H9 (cell line): ENCODE results near the gene TBX21. TPM values are rescaled to one million over a fixed set of nuclear protein-coding genes. Genes with fewer than 3 reads are reported as not detected.

Experiments
- DNase-seq: peaks from one replicate; pipeline ENCODE4 v3.0.0-alpha.2; 2017
- H2AFZ ChIP-seq: one replicate; pipeline ENCODE4 v1.6.1; 2013; ENCODE audit warnings: mild to moderate bottlenecking, low read length, control low read depth, moderate library complexity
- H2AK5ac ChIP-seq: 2 replicates; pipeline ENCODE4 v1.6.1; 2013; ENCODE audit warnings: low read length, control low read depth, mixed read lengths; ENCODE audit not compliant: insufficient read length
- H2BK120ac ChIP-seq: one replicate; pipeline ENCODE4 v1.6.1; 2013; ENCODE audit warnings: low read depth, mild to moderate bottlenecking, low read length, control low read depth, inconsistent platforms; ENCODE audit not compliant: poor library complexity, severe bottlenecking
- H2BK12ac ChIP-seq: 2 replicates; pipeline ENCODE4 v1.6.1; 2013; ENCODE audit warnings: low read length, control low read depth, mixed read lengths, low read depth; ENCODE audit not compliant: insufficient read length
- H2BK15ac ChIP-seq: 2 replicates; pipeline ENCODE4 v1.6.1; 2013; ENCODE audit warnings: low read depth, low read length, control low read depth
- H2BK20ac ChIP-seq: one replicate; pipeline ENCODE4 v1.6.1; 2013; ENCODE audit warnings: low read depth, mild to moderate bottlenecking, low read length, control low read depth, inconsistent platforms; ENCODE audit not compliant: poor library complexity, severe bottlenecking
- H2BK5ac ChIP-seq: 2 replicates; pipeline ENCODE4 v1.6.1; 2013; ENCODE audit warnings: low read length, control low read depth, mixed read lengths; ENCODE audit not compliant: insufficient read length
- H3K14ac ChIP-seq: 2 replicates; pipeline ENCODE4 v1.6.1; 2013; ENCODE audit warnings: low read length, control low read depth; ENCODE audit not compliant: insufficient read depth
- H3K18ac ChIP-seq: 2 replicates; pipeline ENCODE4 v1.6.1; 2013; ENCODE audit warnings: low read depth, mild to moderate bottlenecking, mixed read lengths, low read length, control low read depth; ENCODE audit not compliant: insufficient read length
- H3K23ac ChIP-seq: 2 replicates; pipeline ENCODE4 v1.6.1; 2013; ENCODE audit warnings: low read length, control low read depth, mixed read lengths, low read depth; ENCODE audit not compliant: insufficient read length
- H3K23me2 ChIP-seq: 2 replicates; pipeline ENCODE4 v1.6.1; 2013; ENCODE audit warnings: low read depth, mild to moderate bottlenecking, mixed read lengths, low read length, control low read depth; ENCODE audit not compliant: insufficient read length, poor library complexity, severe bottlenecking
- H3K27ac ChIP-seq: 2 replicates; pipeline ENCODE4 v1.5.1; 2013; ENCODE audit warnings: low read length, control low read depth, mixed read lengths, low read depth; ENCODE audit not compliant: insufficient read length
- H3K27me3 ChIP-seq: 2 replicates; pipeline ENCODE4 v1.6.1; 2013; ENCODE audit warnings: low read length, control low read depth, inconsistent platforms; ENCODE audit not compliant: insufficient read depth
- H3K4ac ChIP-seq: 2 replicates; pipeline ENCODE4 v1.6.1; 2013; ENCODE audit warnings: low read depth, mild to moderate bottlenecking, control low read depth, inconsistent platforms, low read length, moderate library complexity
- H3K4me1 ChIP-seq: 2 replicates; pipeline ENCODE4 v1.6.1; 2013; ENCODE audit warnings: low read length, control low read depth, inconsistent platforms; ENCODE audit not compliant: insufficient read depth
- H3K4me2 ChIP-seq: 2 replicates; pipeline ENCODE4 v1.6.1; 2013; ENCODE audit warnings: low read length, control low read depth, mixed read lengths; ENCODE audit not compliant: insufficient read length, insufficient read depth
- H3K56ac ChIP-seq: 2 replicates; pipeline ENCODE4 v1.6.1; 2013; ENCODE audit warnings: low read depth, mild to moderate bottlenecking, mixed read lengths, low read length, control low read depth; ENCODE audit not compliant: insufficient read length
- H3K79me1 ChIP-seq: 2 replicates; pipeline ENCODE4 v1.6.1; 2013; ENCODE audit warnings: low read depth, mild to moderate bottlenecking, moderate library complexity, low read length, control low read depth, inconsistent platforms; ENCODE audit not compliant: insufficient read depth, poor library complexity, severe bottlenecking
- H3K79me2 ChIP-seq: 2 replicates; pipeline ENCODE4 v1.6.1; 2013; ENCODE audit warnings: low read length, control low read depth, inconsistent platforms; ENCODE audit not compliant: insufficient read depth
- H3K9ac ChIP-seq: 2 replicates; pipeline ENCODE4 v1.6.1; 2013; ENCODE audit warnings: low read length, control low read depth, mixed read lengths; ENCODE audit not compliant: insufficient read length; ENCODE audit errors: extremely low read depth
- H3K9me3 ChIP-seq: one replicate; pipeline ENCODE4 v1.6.1; 2013; ENCODE audit warnings: low read depth, low read length, inconsistent platforms; ENCODE audit not compliant: control insufficient read depth
- H3T11ph ChIP-seq: one replicate; pipeline ENCODE4 v1.6.1; 2013; ENCODE audit warnings: mild to moderate bottlenecking, low read length, control low read depth, inconsistent platforms
- H4K20me1 ChIP-seq: one replicate; pipeline ENCODE4 v1.6.1; 2013; ENCODE audit not compliant: control insufficient read depth, insufficient read length, insufficient read depth
- H4K5ac ChIP-seq: 2 replicates; pipeline ENCODE4 v1.6.1; 2013; ENCODE audit warnings: low read depth, mild to moderate bottlenecking, mixed read lengths, low read length, control low read depth; ENCODE audit not compliant: insufficient read length
- H4K8ac ChIP-seq: replicated peaks from 2 replicates; pipeline ENCODE4 v1.6.1; 2013; ENCODE audit warnings: low read length, control low read depth, mixed read lengths, low read depth; ENCODE audit not compliant: insufficient read length
- H4K91ac ChIP-seq: 2 replicates; pipeline ENCODE4 v1.6.1; 2013; ENCODE audit warnings: low read depth, mild to moderate bottlenecking, moderate library complexity, mixed read lengths, low read length, control low read depth; ENCODE audit not compliant: insufficient read length
- H3K27ac Mint-ChIP-seq, 3 experiments: 2 replicates in 2 of 3; 3 replicates in 1 of 3; pipeline ENCODE4 v1.8.0; 2020 to 2021; ENCODE audit warnings: mixed read lengths in 3 of 3, mild to moderate bottlenecking in 1 of 3, moderate library complexity in 1 of 3
- H3K27me3 Mint-ChIP-seq: 2 replicates; pipeline ENCODE4 v1.8.0; 2021; ENCODE audit warnings: low read depth, mild to moderate bottlenecking, moderate library complexity, mixed read lengths
- H3K36me3 Mint-ChIP-seq, 3 experiments: 2 replicates in 2 of 3; 3 replicates in 1 of 3; pipeline ENCODE4 v1.8.0; 2020 to 2021; ENCODE audit warnings: low read depth in 3 of 3, mixed read lengths in 3 of 3; ENCODE audit not compliant: insufficient read depth in 1 of 3
- H3K4me1 Mint-ChIP-seq, 2 experiments: 2 replicates each; pipeline ENCODE4 v1.8.0; 2020; ENCODE audit warnings: mixed read lengths in 2 of 2
- H3K4me3 Mint-ChIP-seq, 2 experiments: 2 replicates in 1 of 2; 3 replicates in 1 of 2; pipeline ENCODE4 v1.8.0; 2020 to 2021; ENCODE audit warnings: mild to moderate bottlenecking in 2 of 2, mixed read lengths in 2 of 2, moderate library complexity in 1 of 2
- H3K9me3 Mint-ChIP-seq, 2 experiments: 2 replicates in 1 of 2; 3 replicates in 1 of 2; pipeline ENCODE4 v1.8.0; 2020; ENCODE audit warnings: mild to moderate bottlenecking in 2 of 2, mixed read lengths in 2 of 2, moderate library complexity in 1 of 2
- CTCF ChIP-seq: fragments of 200-600 bp; sonication (generic); conservative IDR thresholded peaks from 3 replicates; pipeline ENCODE4 v1.8.0; 2021; ENCODE audit warnings: antibody characterized with exemption, mild to moderate bottlenecking
- WGBS: extraction: QIAGEN DNeasy Blood & Tissue Kit; methylation state at CpG from one replicate; pipeline ENCODE4 v1.1.7; 2013; ENCODE audit warnings: missing lambda C conversion rate, low lambda C conversion rate, mixed read lengths; ENCODE audit not compliant: insufficient read length; ENCODE audit errors: extremely low coverage; 5-methylcytosine and 5-hydroxymethylcytosine counted together
- total RNA-seq: library from RNA; stranded (reverse); gene quantifications from 2 replicates; pipeline ENCODE4 v1.2.1, GENCODE V29; 2021

Gene TBX21
- total RNA-seq, 1 experiment from 2014 or later = not detected

- peaks cover 14% of the 10 kb centered on the region for H3K23me2 ChIP-seq
- DNase-seq = peak; percentile 71
- TF ChIP-seq CTCF = no peak
- no peak overlapping the region for H4K8ac ChIP-seq
- no peak overlapping the region for H2BK5ac ChIP-seq
- no peaks in the 10 kb centered on the region for H3K79me1 ChIP-seq
- H4K5ac ChIP-seq = no peak overlapping the region
- peaks cover 2% of the 10 kb centered on the region; the same call in 1 of the 2 replicates for H3K27me3 Mint-ChIP-seq
- H3K79me2 ChIP-seq = no peaks in the 10 kb centered on the region
- no peak overlapping the region for H3K56ac ChIP-seq
- H2AFZ ChIP-seq = no peak overlapping the region
- H3K9ac ChIP-seq = no peak overlapping the region
- H3T11ph ChIP-seq = no peak overlapping the region
- peaks cover 23 to 39% of the 10 kb centered on the region in 2 experiments for H3K4me1 Mint-ChIP-seq
- H2AK5ac ChIP-seq = no peak overlapping the region
- H2BK12ac ChIP-seq = no peak overlapping the region
- H3K14ac ChIP-seq = no peak overlapping the region
- H3K4me2 ChIP-seq = peak overlapping the region; percentile 57
- no peak overlapping the region for H2BK120ac ChIP-seq
- H3K4ac ChIP-seq = no peak overlapping the region
- H4K91ac ChIP-seq = no peak overlapping the region
- peaks cover 14% of the 10 kb centered on the region; the same call in 1 of the 2 replicates for H3K4me1 ChIP-seq
- H3K23ac ChIP-seq = no peak overlapping the region
- no peak overlapping the region for H3K27ac ChIP-seq
- peak overlapping the region in 1 of 3 experiments; percentile 4; a peak in 1 of 7 replicates for H3K27ac Mint-ChIP-seq
- H4K20me1 ChIP-seq = no peaks in the 10 kb centered on the region
- WGBS = no CpG with 5 or more reads among the region's 47 CpGs
- no peaks in the 10 kb centered on the region for H3K27me3 ChIP-seq
- H3K9me3 ChIP-seq = no peaks in the 10 kb centered on the region
- no peaks in the 10 kb centered on the region; a peak in 1 of 5 replicates for H3K9me3 Mint-ChIP-seq
- H3K18ac ChIP-seq = no peak overlapping the region
- no peak overlapping the region for H2BK15ac ChIP-seq
- H2BK20ac ChIP-seq = no peak overlapping the region
- H3K36me3 Mint-ChIP-seq = peaks cover 0 to 29% (median 13%) of the 10 kb centered on the region in 3 experiments; a peak in 6 of 7 replicates
- peak overlapping the region; percentile 79 to 97 for H3K4me3 Mint-ChIP-seq
These were observed 37.3 kb upstream of the TBX21 start for GRCh38 chr17:47695429-47696376.
